GM21825 (cell line): ENCODE data around the gene RAB5IF.
A peak's percentile ranks its signal among the peaks of the same experiment; 100 is the strongest.
"Not testable (repeated sequence)": the region's sequence is repeated elsewhere in the genome, so short reads cannot be mapped to it uniquely, and the experiment has no call there.

Source experiments
- ATAC-seq: cut with Tn5 transposase; IDR thresholded peaks from one replicate; pipeline ENCODE4 v1.9.1; 2021; ENCODE audit warnings: mild to moderate bottlenecking, moderate library complexity; ENCODE audit not compliant: unreplicated experiment

Gene RAB5IF, protein sequence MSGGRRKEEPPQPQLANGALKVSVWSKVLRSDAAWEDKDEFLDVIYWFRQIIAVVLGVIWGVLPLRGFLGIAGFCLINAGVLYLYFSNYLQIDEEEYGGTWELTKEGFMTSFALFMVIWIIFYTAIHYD

DNA sequence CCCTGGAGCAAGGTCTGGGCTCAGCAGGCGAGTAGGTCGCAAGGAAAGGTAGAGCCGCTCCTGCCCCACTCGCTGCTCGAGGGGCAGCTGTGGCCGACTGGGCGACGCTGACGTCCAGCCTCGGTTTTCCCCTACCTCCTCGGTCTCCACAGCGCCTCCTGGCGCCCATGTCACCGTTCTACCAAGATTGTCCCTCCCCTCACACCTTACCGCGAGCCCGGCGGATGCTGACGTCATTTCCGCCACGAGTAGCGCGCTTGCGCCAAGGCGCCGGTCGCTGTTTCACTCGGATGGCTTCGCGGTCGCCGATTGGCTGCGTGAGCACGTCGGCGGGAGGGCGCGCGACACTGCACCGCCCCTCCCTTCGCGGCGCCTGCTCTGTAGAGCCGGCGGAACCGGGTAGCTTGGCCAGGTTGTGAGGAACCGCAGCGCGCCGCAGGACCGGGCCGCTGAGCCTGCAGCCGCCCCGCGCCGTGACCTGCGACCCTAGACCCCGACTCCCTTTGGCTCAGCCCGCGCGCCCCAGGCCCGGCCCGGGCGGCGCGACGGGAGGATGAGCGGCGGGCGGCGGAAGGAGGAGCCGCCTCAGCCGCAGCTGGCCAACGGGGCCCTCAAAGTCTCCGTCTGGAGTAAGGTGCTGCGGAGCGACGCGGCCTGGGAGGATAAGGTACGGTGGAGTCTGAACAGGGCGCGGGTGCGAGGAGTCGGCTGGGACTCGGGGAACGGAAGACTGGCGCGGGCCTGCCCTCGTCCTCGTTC, at the start of gene RAB5IF:
RAB5IF (plus strand) TSS at position 381 of the 759 bp plus-strand sequence; CDS start at position 554, 173 bp downstream.
- peak; percentile 77 for ATAC-seq

DNA sequence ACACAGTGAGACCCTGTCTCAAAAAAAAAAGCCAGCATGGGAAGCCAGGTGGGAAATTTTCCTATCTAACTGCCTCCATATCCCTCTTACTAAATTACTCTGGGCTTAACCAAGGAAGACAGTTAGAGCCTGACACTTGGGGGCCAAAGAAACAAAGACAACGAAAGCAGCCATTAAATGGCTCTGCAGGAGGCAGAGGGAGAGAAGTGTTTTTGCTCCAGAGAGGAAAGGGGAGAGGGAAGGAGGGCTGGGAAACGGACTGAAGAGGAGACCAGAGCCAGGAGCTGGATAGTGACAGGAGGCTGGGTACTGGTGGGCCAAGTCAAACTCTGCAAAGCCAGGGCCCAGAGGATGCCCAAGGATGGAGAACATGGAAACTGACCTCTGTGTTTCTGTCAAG, 42.9 kb upstream of the RAB5IF start:
- ATAC-seq, result no peak

DNA sequence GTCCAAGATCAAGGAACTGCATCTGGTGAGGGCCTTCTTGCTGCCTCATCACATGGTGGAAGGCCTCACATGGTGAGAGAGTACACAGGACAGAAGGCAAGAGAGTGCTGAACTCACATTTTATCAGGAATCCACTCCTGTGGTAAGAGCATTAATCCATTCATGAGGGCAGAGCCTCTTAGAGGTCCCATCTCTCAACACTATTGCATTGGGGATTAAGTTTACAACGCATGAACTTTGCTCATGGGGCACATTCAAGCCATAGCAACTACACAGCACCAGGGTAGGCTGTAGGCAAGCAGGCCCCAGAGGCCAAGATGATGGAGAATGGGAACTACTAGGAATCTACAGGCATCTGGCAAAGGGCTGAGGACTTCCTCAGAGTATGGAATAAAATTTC, 42.2 kb upstream of the RAB5IF start:
- ATAC-seq, result no peak

DNA sequence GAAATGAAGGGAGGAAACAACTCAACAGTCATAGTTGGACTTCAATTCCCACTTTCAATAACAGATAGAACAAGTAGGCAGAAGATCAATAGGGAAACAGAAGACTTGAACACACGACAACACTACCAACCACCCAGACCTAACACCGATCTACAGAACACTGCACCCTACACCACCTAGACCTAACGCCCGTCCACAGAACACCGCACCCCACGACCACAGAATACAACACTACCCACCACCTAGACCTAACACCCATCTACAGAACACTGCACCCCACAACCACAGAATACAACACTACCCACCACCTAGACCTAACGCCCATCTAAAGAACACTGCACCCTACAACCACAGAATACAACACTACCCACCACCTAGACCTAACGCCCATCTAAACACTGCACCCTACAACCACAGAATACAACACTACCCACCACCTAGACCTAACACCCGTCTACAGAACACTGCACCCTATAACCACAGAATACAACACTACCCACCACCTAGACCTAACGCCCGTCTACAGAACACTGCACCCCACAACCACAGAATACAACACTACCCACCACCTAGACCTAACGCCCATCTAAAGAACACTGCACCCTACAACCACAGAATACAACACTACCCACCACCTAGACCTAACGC, 41.4 kb upstream of the RAB5IF start:
- not testable (repeated sequence) for ATAC-seq

DNA sequence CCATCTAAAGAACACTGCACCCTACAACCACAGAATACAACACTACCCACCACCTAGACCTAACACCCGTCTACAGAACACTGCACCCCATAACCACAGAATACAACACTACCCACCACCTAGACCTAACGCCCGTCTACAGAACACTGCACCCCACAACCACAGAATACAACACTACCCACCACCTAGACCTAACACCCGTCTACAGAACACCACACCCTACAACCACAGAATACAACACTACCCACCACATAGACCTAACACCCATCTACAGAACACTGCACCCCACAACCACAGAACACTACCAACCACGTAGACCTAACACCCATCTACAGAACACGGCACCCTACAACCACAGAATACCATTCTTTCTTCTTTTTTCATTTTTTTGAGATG, 40.9 kb upstream of the RAB5IF start:
- ATAC-seq, result not testable (repeated sequence)

DNA sequence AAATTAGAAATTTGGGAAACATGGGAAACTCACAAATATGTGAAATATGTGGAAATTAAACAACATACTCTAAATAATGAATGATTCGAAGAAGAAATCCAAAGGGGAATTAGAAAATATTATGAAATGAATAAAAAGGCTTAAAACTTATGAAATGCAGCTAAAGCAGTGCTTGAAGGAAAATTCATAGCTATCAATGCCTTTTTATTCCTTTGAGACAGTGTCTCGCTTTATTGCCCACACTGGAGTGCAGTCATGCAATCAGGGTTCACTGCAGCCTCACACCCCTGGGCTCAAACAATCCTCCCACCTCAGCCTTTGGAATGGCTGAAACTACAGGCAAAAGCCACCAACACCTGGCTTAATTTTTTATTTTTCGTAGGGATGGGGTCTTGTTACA, 40.1 kb upstream of the RAB5IF start:
- no peak for ATAC-seq

DNA sequence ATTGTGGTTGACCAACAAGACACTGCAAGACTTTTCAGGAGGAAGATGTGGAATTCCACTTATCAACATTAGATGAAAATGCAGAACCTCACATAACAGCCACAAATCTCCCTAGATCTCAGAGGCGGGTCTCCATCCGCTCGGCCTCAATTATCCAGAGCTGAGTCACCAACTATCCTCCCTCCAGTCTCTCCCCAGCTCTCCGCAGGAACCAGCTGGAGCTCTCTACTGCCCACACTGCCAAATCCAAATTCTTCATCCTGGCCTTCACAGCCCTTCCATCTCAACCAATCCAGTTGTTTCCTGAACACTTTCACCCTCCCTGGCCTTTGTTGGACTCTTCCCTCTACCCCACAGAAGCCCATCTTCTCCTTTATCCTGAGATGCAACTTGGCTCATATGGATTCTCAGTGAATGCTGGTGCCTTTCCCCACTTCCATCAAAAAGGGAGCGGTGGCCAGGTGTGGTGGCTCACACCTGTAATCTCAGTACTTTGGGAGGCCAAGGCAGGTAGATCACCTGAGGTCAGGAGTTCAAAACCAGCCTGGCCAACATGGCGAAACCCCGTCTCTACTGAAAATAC, 35.6 kb upstream of the RAB5IF start:
- no peak for ATAC-seq

DNA sequence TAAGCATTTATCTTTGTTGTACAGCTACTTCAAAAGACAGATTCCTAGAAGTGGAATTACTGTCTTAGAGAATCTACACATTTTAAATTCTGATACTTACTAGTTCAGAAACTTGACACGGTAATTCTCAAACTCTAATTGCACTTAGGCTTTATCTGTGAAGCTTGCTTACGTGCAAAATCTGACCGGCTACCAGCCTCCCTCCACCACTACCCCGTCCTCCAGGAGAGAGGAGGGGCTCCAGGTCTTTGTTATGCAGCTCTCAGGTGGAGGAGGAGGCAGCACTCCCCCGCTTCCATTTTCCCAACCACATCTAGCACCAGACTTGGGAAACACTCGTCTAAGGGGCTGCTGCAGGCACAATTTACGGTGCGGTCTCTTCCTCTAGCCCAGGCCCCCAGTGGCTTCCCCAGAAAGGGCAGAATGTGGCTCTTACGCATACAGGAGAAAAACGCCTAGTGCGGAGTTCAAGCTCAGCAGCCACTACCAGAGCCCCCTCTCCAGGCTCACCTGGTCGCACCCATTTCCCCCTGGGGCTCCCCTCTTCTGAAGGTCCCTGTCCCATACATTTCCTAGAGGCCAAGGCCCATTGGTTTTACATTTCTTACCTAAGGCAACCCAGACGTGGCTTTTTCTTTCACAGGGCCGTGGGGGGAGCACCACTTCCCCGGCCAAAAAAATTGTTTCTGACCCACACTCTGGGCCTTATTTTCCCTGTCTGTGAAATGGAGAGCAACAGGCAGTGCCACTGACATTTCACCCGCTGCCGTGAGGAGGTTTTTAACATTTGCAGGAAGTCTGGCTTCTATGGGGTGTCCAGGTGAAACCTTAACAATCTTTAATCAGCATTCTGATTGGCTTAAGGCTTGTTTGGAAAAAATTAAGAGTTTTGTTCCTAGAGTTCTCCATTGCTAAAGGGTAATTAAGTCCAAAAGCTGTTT, 33.7 kb upstream of the RAB5IF start:
- ATAC-seq, result no peak

DNA sequence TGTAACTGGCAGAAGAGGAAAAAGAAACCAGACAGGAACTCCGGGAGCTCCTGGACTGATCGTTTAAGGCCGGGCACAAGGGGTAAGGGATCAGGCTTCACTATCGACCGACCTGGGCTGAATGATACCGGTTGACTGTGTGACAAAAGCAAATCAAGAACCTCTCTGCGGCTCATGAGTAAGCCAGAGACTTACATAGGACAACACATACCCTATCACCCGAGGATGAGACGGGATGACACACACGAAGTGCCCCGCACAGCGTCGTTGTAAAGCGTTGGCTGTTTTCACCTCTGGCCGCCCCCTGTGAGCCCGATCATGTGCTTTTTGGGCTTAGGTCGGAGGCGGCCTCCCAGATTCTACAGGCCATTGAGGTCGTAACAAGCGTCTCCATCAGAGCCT, 32.9 kb upstream of the RAB5IF start:
- no peak for ATAC-seq

DNA sequence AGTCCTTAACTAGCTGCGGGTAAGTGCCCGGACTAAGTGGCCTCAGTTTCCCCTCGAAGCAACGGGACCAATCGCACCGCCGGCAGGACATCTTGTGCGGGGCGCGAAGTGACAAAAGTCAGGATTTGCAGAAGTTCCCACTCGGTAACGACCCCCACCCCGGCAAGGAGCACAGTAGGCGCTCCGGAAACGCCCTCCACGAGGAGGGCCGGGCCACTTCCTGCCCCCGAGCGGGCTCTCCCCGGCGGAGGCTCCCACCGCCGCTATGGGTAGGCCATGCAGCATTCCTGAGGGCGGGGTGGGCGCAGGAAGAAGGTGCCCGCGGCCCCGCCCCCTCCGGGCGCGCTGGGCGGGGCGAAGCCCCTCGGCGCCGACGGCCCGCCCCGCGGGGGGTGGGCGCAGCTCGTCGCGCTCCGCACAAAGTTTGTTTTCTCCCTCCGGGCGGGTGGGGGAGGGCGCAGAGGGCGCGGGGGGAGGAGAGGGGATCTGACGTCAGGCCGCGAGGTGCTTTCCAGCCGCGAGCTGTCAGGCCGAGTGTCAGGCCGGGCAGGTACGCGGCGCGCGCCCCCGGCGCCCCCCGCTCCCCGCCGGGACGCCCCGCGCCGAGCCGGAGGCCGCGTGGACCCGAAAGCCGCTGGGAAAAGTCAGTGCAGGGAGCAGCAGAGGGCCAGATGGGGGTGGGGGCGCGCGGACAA, 32.3 kb upstream of the RAB5IF start, which contains the start of gene TGIF2:
TGIF2 (plus strand) TSS at position 495 of the 695 bp plus-strand sequence. CDS start 5,178 bp downstream, outside the sequence.
- peak; percentile 66 for ATAC-seq

DNA sequence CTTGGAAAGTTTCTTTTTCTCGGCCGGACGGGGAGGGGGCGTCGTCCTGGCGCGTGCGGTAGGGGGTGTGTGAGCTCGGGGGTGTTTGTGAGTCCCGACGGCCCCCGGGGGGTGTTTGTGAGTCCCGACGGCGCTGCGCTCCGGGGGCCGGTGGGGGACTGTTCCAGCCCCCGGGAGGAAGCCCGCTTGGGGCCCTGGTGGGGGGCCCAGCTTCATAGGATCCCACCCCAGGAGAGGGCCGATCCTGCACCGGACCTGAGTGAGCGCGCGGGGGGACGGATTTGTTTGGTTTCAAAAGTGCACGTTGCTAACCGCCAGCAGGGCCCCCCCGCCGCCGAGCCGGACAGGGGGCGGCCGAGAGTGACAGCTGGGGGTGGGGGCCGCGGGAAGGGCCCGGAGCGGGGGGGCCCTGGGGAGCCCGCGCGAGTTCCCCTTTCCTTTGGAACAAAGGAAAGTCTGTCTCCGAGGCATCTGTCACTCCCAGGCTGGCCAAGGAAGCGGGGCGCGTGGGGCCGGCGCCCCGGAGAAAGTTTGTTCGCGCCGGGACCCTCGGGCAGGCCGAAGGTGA, 31.7 kb upstream of the RAB5IF start:
- ATAC-seq, result no peak

DNA sequence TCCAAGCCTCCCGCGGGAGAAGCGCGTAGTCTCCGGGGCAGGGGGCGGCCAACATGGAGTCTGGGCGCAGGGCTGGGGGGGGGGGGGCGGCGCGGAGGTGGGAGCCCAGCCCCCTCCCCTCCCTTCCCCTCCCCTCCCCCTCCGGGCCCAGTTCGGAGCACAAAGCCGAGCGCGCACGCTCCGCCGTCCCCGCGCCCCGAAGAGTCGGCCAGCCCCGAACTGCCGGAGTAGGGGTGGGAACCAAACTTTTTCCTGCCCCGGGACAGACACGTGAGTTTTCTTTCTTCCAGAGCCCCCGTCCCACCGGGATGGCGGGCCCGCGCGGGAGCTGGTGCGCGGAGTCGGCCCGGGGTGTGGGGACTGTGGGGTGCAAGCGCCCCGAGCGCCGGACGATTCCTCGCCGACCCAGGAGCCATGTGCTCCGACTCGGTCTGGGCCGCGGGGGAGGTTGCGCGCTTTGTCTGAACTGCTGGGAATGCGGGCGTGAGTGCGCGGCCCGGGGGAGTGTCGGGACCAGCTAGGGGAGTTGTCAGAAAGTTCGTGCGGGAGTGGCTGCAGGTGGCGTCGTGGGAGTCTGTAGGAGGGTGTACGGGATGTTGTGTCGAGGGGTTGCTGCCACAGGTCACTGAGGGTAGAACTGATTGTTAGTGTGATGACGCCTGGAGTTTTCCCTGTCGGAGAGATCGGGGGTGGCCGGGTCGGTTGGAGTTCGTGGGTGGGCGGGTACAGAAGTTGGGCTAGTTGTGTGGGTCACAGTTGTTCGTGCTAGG, 31.0 kb upstream of the RAB5IF start:
- ATAC-seq, result no peak

DNA sequence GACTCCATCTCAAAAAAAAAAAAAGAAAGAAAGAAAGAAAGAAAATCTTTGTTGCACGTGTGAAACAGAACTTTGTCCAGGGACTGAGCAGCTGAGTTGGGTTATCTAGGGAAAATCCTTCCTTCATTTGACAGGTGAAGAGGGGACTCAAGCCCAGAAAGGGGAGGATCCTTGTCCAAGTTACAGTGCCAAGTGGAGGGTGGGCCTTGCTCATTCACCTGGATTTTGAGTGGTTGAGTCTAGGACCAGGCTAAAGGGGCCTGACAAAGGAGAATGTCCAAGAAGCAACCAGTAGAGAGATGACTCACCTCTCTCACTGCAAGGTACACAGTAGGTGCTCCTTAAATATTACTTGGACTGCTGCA, 29.5 kb upstream of the RAB5IF start:
- ATAC-seq, result no peak

DNA sequence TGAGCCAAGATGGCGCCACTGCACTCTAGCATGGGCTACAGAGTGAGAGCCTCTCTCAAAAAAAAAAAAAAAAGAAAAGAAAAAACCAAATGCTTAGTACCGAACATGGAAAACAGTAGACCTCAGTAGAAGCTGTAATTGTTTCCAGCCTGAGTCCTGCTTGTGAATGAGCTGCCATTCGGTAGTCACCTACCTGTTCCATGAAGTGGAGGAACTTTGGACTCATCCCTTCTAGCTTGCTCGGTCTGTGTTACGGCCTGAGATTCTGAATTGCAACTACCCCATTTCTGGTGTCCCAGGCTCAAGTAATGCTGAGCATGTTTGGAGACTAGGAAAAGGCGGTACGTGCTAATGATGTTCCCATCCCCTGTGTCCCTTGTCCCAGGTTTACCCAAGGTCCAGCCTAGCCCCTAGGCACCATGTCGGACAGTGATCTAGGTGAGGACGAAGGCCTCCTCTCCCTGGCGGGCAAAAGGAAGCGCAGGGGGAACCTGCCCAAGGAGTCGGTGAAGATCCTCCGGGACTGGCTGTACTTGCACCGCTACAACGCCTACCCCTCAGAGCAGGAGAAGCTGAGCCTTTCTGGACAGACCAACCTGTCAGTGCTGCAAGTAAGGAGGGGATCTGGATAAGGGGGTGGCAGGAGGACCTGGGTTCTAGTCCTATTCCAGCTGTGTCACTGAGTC, 27.1 kb upstream of the RAB5IF start:
- ATAC-seq, result no peak

DNA sequence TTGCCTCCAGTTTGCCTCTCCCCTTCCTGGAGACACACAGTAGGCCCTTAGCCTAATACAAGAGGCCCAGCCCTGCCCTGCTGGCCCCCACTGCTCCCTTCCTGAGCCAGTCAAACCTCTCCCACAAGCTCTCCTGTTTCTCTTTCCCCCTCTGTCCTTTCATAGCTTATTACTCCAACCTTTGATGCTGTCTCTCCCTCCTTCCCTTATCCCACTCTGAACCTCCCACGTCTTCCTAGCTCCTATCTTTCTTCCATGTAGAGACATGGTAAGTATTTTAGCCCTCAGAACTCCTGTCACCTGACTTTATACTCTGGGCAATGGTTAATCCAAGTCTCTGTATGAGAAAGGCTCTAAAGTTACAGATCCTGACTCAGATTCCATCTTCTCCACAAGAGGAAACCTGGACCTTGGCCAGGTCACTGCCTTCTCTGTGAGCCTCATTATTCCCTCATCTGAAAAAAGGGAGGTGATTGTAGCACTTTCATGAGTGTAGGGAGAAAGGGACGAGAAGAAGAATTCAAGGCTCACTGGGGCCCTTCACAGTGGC, 25.5 kb upstream of the RAB5IF start:
- no peak for ATAC-seq

DNA sequence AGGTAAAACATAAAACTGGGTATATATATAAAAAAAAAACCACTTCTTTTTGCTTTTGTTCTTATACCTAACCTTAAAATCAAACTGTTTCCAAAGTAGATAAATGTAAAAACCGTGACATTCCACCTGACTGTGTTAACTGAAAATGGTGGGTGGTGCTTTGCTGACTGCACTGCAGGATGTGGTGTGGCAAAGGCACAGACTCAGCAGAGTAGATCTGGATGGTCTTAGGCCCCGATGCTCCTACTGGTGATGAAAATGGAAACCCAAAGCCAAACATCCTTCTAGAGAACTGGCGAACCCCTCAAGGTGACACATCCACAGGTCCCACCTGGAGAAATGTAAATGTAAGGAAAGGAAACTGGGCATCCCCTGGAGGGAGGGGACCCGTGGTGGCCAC, 23.3 kb upstream of the RAB5IF start:
- no peak for ATAC-seq

DNA sequence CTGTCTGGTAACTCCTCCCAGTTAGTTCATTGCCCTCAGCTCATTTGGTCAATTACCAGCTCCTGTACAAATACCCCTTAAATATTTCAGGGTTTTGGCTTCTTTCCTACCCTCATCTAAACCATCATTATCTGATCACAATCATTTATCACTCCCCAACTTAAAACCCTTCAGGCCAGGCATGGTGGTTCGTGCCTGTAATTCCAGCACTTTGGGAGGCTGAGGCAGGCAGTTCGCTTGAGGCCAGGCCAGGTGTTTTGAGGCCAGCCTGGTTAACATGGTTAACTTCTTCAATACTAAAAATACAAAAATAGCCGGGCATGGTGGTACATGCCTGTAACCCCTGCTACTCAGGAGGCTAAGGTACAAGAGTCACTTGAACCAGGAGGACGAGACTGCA, 22.8 kb upstream of the RAB5IF start:
- ATAC-seq, result no peak

DNA sequence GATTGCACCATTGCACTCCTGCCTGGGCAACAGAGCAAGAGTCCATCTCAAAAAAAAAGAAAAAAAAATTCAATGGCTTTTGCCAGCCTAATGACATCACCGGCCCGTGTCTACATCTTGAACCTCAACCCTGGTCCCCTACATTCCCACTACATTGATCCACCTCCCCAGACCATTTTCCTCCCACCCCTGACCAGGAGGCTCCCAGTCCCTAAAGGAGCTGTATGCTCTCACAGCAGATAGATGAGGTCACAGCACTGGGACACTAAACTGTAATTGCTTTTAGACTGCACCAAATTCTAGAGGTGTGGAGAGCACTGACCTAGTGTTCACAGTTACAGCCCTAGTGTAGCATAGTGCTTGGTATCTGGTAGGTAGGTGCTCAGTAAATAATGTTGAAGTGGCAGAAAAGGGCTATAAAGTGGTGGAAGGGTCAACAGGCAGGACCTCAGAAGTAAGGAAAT, 21.5 kb upstream of the RAB5IF start:
- ATAC-seq, result no peak
